ENCODE measurements around the gene DDX49.

- no peak for TF ChIP-seq POLR2A (IDR thresholded peaks at IDR 0.05)
- TF ChIP-seq CTCF (IDR thresholded peaks at IDR 0.05) = no peak
- no peak for TF ChIP-seq EP300 (IDR thresholded peaks at IDR 0.05)
- TF ChIP-seq POLR2AphosphoS5 (IDR thresholded peaks at IDR 0.05) = no peak
These were observed 50.6 kb downstream of the DDX49 start for GRCh38 chr19:18969931-18970659.

Measured in stomach (tissue), 4 donors.